Karpas-422 (cell line): ENCODE results near the gene SFI1. TPM values are rescaled to one million over a fixed set of nuclear protein-coding genes. Genes with fewer than 3 reads are reported as not detected.
"Not testable (repeated sequence)": the region's sequence is repeated elsewhere in the genome, so short reads cannot be mapped to it uniquely, and the experiment has no call there.

ENCODE experiments used
- DNase-seq: peaks from one replicate; pipeline ENCODE4 v3.0.0-alpha.2; 2015
- H2AFZ ChIP-seq: fragments of 200-600 bp; sonication (generic); 2 replicates; pipeline ENCODE4 v1.6.1; 2014; ENCODE audit warnings: antibody characterized with exemption, low read length, mixed read lengths
- H3K27ac ChIP-seq: fragments of 200-600 bp; sonication (generic); 2 replicates; pipeline ENCODE4 v1.5.1; 2014; ENCODE audit warnings: mild to moderate bottlenecking, low read length, moderate library complexity
- H3K27me3 ChIP-seq: fragments of 200-600 bp; sonication (generic); 2 replicates; pipeline ENCODE4 v1.6.1; 2014; ENCODE audit warnings: low read length, mixed read lengths
- H3K36me3 ChIP-seq: fragments of 200-600 bp; sonication (generic); 2 replicates; pipeline ENCODE4 v1.6.1; 2014; ENCODE audit warnings: low read length, mixed read lengths; ENCODE audit not compliant: insufficient read depth
- H3K4me1 ChIP-seq: fragments of 200-600 bp; sonication (generic); 2 replicates; pipeline ENCODE4 v1.6.1; 2014; ENCODE audit warnings: mild to moderate bottlenecking, low read length, mixed read lengths
- H3K4me2 ChIP-seq: fragments of 200-600 bp; sonication (generic); 2 replicates; pipeline ENCODE4 v1.6.1; 2014; ENCODE audit warnings: low read length, low read depth, mild to moderate bottlenecking; ENCODE audit not compliant: poor library complexity, severe bottlenecking
- H3K4me3 ChIP-seq: fragments of 200-600 bp; sonication (generic); 2 replicates; pipeline ENCODE4 v1.5.1; 2014; ENCODE audit warnings: mild to moderate bottlenecking, antibody characterized with exemption, low read length, mixed read lengths
- H3K79me2 ChIP-seq: fragments of 200-600 bp; sonication (generic); 2 replicates; pipeline ENCODE4 v1.6.1; 2014; ENCODE audit warnings: mild to moderate bottlenecking, low read length, mixed read lengths
- H3K9ac ChIP-seq: fragments of 200-600 bp; sonication (generic); 2 replicates; pipeline ENCODE4 v1.6.0; 2014; ENCODE audit warnings: low read length
- H3K9me2 ChIP-seq: fragments of 200-600 bp; sonication (generic), shearing (Covaris generic); replicated peaks from 2 replicates; pipeline ENCODE4 v1.6.0; 2014; ENCODE audit warnings: mild to moderate bottlenecking, low read length, moderate library complexity; ENCODE audit not compliant: insufficient read depth
- H3K9me3 ChIP-seq: fragments of 300-700, 200-600 bp; sonication (generic); 2 replicates; pipeline ENCODE4 v1.6.1; 2014; ENCODE audit warnings: low read length, mixed read lengths
- H4K20me1 ChIP-seq: fragments of 200-600 bp; sonication (generic); 2 replicates; pipeline ENCODE4 v1.6.1; 2014; ENCODE audit warnings: mild to moderate bottlenecking, antibody characterized with exemption, low read length, low read depth; ENCODE audit not compliant: insufficient read depth
- total RNA-seq: library from RNA; depleted of rRNA; stranded (reverse); fragments of >200 nt; shearing (Covaris generic); gene quantifications from 2 replicates; pipeline ENCODE4 v1.2.3, GENCODE V29; 2014; ENCODE audit warnings: low replicate concordance

SFI1 gene
- total RNA-seq, 1 experiment from 2014 or later: 43.2 TPM

- Histone ChIP-seq H3K79me2 (peaks cover 80% of the 10 kb centered on the region), H3K4me2 (peak overlapping the region; percentile 77), H3K4me1 (peaks cover 32% of the 10 kb centered on the region)
Observed at GRCh38 chr22:31651664-31652063, 155.3 kb downstream of the SFI1 start.

GRCh38 chr22:31652088-31652487 is 155.8 kb downstream of the SFI1 start:
- peaks cover 81% of the 10 kb centered on the region for H3K79me2 ChIP-seq
- no peaks in the 10 kb centered on the region for H3K36me3 ChIP-seq
- no peak overlapping the region for H3K4me3 ChIP-seq
- no peaks in the 10 kb centered on the region for H3K27me3 ChIP-seq
- no peaks in the 10 kb centered on the region for H4K20me1 ChIP-seq
- no peaks in the 10 kb centered on the region for H3K9me3 ChIP-seq
- H3K9me2 ChIP-seq: no peaks in the 10 kb centered on the region
- DNase-seq: no peak
- peaks cover 32% of the 10 kb centered on the region for H3K4me1 ChIP-seq
- H3K9ac ChIP-seq: peak overlapping the region; percentile 36; the same call in 1 of the 2 replicates
- H3K27ac ChIP-seq: peak overlapping the region; percentile 83
- H3K4me2 ChIP-seq: peak overlapping the region; percentile 77
- no peak overlapping the region for H2AFZ ChIP-seq

More at GRCh38 chr22:31651664-31652063, 155.3 kb downstream of the SFI1 start:
- Histone ChIP-seq H2AFZ (no peak overlapping the region), H3K27ac (peak overlapping the region; percentile 83), H3K27me3 (no peaks in the 10 kb centered on the region), H3K9ac (peak overlapping the region; percentile 36; the same call in 1 of the 2 replicates), H4K20me1 (no peaks in the 10 kb centered on the region), H3K36me3 (no peaks in the 10 kb centered on the region), H3K9me3 (no peaks in the 10 kb centered on the region), H3K4me3 (no peak overlapping the region), H3K9me2 (no peaks in the 10 kb centered on the region)
- DNase-seq: no peak

DNA sequence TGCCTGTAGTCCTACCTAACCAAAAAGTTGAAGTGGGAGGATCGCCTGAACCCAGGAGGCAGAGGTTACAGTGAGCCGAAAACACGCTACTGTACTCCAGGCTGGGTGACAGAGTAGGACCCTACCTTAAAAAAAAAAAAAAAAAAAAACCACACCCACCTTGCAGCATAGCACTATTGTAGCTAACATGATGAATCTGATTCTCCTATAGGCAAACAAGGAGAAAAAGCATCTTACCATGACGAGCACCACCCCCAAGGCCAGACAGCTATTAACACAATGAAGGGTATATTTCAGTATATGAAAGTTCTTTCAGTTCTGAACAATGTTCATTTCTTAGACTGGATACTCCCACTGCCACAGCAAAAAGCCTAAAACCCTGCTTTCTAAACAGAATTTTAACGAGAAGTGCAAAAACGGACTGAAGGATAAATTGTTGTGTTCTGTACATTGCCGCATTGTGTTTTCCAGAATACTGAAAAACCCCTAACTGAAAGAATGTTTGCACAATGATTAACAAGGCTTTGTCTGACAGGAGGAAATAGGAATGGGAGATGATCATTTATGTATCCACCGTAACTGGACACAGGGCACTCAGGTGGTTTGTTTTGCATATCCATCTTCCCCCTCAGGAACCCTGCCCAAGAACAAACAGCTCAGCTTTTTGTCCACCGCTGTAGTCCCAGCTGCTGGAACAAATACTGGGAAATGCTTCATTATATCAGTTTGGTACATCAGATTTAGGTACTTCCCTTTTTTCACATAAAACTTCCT is 156.8 kb downstream of the SFI1 start:
- H3K9me3 ChIP-seq: no peaks in the 10 kb centered on the region
- H3K79me2 ChIP-seq: peaks cover 83% of the 10 kb centered on the region
- no peak for DNase-seq
- peaks cover 32% of the 10 kb centered on the region for H3K4me1 ChIP-seq
- H3K4me3 ChIP-seq: peak overlapping the region; percentile 59
- H3K9ac ChIP-seq: peak overlapping the region; percentile 46
- no peaks in the 10 kb centered on the region for H3K27me3 ChIP-seq
- peak overlapping the region; percentile 83 for H3K27ac ChIP-seq
- H3K4me2 ChIP-seq: peak overlapping the region; percentile 77
- no peaks in the 10 kb centered on the region for H3K36me3 ChIP-seq
- no peak overlapping the region for H2AFZ ChIP-seq
- H4K20me1 ChIP-seq: no peaks in the 10 kb centered on the region
- no peaks in the 10 kb centered on the region for H3K9me2 ChIP-seq

- H3K4me3 ChIP-seq: no peak overlapping the region; the same call in 1 of the 2 replicates
- peaks cover 32% of the 10 kb centered on the region for H3K4me1 ChIP-seq
- peaks cover 88% of the 10 kb centered on the region for H3K79me2 ChIP-seq
- H3K36me3 ChIP-seq: no peaks in the 10 kb centered on the region
- peak overlapping the region; percentile 83 for H3K27ac ChIP-seq
- no peaks in the 10 kb centered on the region for H3K9me2 ChIP-seq
- peak overlapping the region; percentile 77 for H3K4me2 ChIP-seq
- DNase-seq: no peak
- no peaks in the 10 kb centered on the region for H4K20me1 ChIP-seq
- no peaks in the 10 kb centered on the region for H3K27me3 ChIP-seq
- H3K9me3 ChIP-seq: no peaks in the 10 kb centered on the region
- H3K9ac ChIP-seq: no peak overlapping the region
- no peak overlapping the region for H2AFZ ChIP-seq
Observed at GRCh38 chr22:31653944-31654343, 157.6 kb downstream of the SFI1 start.

DNA sequence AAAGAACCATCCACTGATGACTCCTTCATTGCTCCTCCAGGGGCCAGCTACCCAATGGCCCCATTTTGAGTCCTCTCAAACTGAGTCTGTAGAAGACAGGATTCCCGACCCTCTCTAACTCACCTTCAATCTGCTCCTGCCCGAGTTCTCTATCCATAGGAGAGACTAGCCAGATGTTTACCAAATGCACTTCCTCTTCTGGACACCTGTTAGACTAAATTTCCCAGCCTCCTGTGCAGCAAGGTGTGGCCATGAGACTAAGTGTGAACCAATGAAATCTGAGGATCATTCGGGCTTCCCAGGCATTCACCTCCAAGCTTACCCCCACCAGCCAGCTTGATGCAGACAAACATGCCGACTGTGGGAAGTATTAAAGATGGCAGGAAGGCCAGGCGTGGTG is 158.1 kb downstream of the SFI1 start:
- Histone ChIP-seq H3K27me3 (no peaks in the 10 kb centered on the region), H3K36me3 (no peaks in the 10 kb centered on the region), H3K9ac (no peak overlapping the region), H3K4me3 (no peak overlapping the region; the same call in 1 of the 2 replicates), H3K4me1 (peaks cover 32% of the 10 kb centered on the region), H3K27ac (peak overlapping the region; percentile 83), H3K9me2 (no peaks in the 10 kb centered on the region), H3K79me2 (peaks cover 91% of the 10 kb centered on the region), H2AFZ (no peak overlapping the region), H3K9me3 (no peaks in the 10 kb centered on the region), H3K4me2 (peak overlapping the region; percentile 77), H4K20me1 (no peaks in the 10 kb centered on the region)
- no peak for DNase-seq

DNA sequence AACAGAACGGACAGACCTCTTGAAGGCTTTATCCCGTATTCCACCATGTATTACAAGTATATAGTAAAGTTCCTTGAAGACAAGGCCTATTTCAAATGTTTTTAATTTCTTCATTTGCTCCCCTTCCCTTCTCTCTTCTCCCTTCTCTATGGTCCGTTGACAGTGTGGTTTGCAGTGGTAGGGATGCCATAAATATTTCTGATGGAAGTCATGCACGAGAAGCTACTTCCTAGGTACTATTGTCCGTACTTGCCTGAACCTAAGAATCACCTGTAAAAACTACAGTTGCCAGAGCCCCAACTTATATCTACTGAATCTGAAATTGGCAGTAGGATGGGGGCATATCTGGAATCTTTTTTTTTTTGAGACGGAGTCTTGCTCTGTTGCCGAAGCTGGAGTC is 162.9 kb downstream of the SFI1 start:
- Histone ChIP-seq H3K27me3 (no peaks in the 10 kb centered on the region), H4K20me1 (no peaks in the 10 kb centered on the region), H3K79me2 (peaks cover 71% of the 10 kb centered on the region), H3K4me3 (no peak overlapping the region), H2AFZ (no peak overlapping the region), H3K9me2 (no peaks in the 10 kb centered on the region), H3K4me2 (no peak overlapping the region), H3K36me3 (no peaks in the 10 kb centered on the region), H3K9ac (no peak overlapping the region), H3K9me3 (no peaks in the 10 kb centered on the region), H3K27ac (no peak overlapping the region), H3K4me1 (peaks cover 23% of the 10 kb centered on the region)
- DNase-seq: no peak

- Histone ChIP-seq H3K4me3 (peak overlapping the region; percentile 96), H3K9ac (peak overlapping the region; percentile 74), H3K4me2 (peak overlapping the region; percentile 88), H3K79me2 (peaks cover 54% of the 10 kb centered on the region), H3K27ac (peak overlapping the region; percentile 28; the same call in 1 of the 2 replicates), H3K4me1 (peaks cover 18% of the 10 kb centered on the region)
- H3K9me3 ChIP-seq, H3K9me2 ChIP-seq, DNase-seq, H4K20me1 ChIP-seq, H3K36me3 ChIP-seq, H3K27me3 ChIP-seq, H2AFZ ChIP-seq: not testable (repeated sequence)
Observed at GRCh38 chr22:31660860-31661341, 164.6 kb downstream of the SFI1 start.

DNA sequence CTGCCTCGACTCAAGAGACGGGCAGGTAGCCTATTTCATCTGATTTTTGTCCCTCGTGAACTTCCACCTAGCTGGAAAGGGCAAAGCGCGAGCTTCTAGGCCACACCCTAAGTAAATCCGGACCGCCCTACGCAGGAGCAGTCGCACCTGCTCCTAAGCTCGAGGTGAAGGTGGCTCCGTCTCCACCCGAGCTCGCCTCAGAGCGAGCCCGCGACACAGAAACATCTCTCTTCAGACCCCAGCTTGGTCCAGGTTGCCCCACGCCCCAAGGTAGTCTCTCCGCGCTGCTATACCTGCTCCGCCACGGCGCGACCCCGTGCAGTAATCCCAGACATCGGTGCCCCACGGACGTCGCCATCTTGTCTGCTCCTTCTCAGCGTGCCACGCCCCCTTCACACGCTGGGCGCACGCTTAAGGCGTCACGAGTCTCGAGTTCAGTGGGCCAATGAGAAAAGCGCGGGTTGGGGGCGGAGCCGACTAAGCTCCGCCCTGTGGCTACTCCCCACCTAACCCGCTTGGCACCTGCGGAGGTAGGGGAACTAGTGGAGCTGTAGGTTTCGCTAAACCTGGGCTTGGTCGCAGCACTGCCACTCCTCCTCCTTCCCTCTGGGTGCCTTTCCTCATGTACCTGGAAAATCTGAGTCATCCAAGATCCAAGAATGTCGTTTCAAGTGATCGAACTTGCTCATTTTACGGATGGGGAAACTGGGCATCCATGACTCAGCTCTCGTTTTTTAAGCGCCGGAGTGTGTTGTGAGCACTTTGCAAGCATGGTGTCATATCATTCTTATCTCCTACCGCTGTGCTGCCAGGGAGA is 165.7 kb downstream of the SFI1 start, which contains the start of gene PISD:
TSS of gene PISD (minus strand) at position 365 of the 817 bp plus-strand sequence. CDS start at position 358, 7 bp downstream.
- Histone ChIP-seq H3K4me1 (peaks cover 18% of the 10 kb centered on the region), H3K9me2 (no peaks in the 10 kb centered on the region), H3K9me3 (no peaks in the 10 kb centered on the region), H3K4me2 (peak within 1 kb of the TSS; percentile 88), H3K27ac (peak within 1 kb of the TSS; percentile 28; the same call in 1 of the 2 replicates), H4K20me1 (no peaks in the 10 kb centered on the region), H3K27me3 (no peaks in the 10 kb centered on the region), H2AFZ (peak within 1 kb of the TSS; percentile 95), H3K9ac (peak within 1 kb of the TSS; percentile 74), H3K4me3 (peak within 1 kb of the TSS; percentile 96), H3K36me3 (no peaks in the 10 kb centered on the region), H3K79me2 (peaks cover 45% of the 10 kb centered on the region)
- peak; percentile 99 for DNase-seq
